Natural killer cell (primary cell): ENCODE results near the gene TRIP13. TPM values are rescaled to one million over a fixed set of nuclear protein-coding genes. Genes with fewer than 3 reads are reported as not detected.

Experiments used
- ATAC-seq, 3 donors: fragments of 150-1000 bp in 2 of 3; fragments of 200-7000 bp in 1 of 3; cut with Tn5 transposase; 1 replicate in 1 of 3; 2 replicates in 2 of 3; pipeline ENCODE4 v1.10.0; 2021; ENCODE audit warnings: mild to moderate bottlenecking in 2 of 3, moderate library complexity in 2 of 3
- DNase-seq, 2 donors: peaks; one replicate each; pipeline versions ENCODE4 v3.0.0 to v3.0.0-alpha.2; 2013 to 2021; ENCODE audit warnings: mixed read lengths in 1 of 2
- H3K27ac ChIP-seq: one replicate; pipeline ENCODE4 v1.5.1; 2013; ENCODE audit warnings: mild to moderate bottlenecking, low read length
- H3K27me3 ChIP-seq: one replicate; pipeline ENCODE4 v1.6.1; 2013; ENCODE audit warnings: low read length; ENCODE audit not compliant: control insufficient read depth, insufficient read depth
- H3K36me3 ChIP-seq: one replicate; pipeline ENCODE4 v1.6.1; 2013; ENCODE audit warnings: low read length; ENCODE audit not compliant: control insufficient read depth, insufficient read depth
- H3K4me1 ChIP-seq: one replicate; pipeline ENCODE4 v1.6.1; 2013; ENCODE audit warnings: low read length; ENCODE audit not compliant: control insufficient read depth, insufficient read depth
- H3K4me3 ChIP-seq: one replicate; pipeline ENCODE4 v1.5.1; 2013; ENCODE audit warnings: low read length
- H3K9me3 ChIP-seq: one replicate; pipeline ENCODE4 v1.6.1; 2013; ENCODE audit warnings: low read length; ENCODE audit not compliant: control insufficient read depth, insufficient read depth
- H3K27ac Mint-ChIP-seq, 2 donors: one replicate each; pipeline ENCODE4 v1.8.0; 2022; ENCODE audit warnings: mild to moderate bottlenecking in 2 of 2, mixed read lengths in 2 of 2, moderate library complexity in 1 of 2
- H3K27me3 Mint-ChIP-seq, 2 donors: one replicate each; pipeline ENCODE4 v1.8.0; 2022; ENCODE audit warnings: low read depth in 2 of 2, mixed read lengths in 2 of 2
- H3K36me3 Mint-ChIP-seq: one replicate; pipeline ENCODE4 v1.8.0; 2022; ENCODE audit warnings: mixed read lengths
- H3K4me1 Mint-ChIP-seq, 2 donors: one replicate each; pipeline ENCODE4 v1.8.0; 2022; ENCODE audit warnings: mixed read lengths in 2 of 2
- H3K4me3 Mint-ChIP-seq: one replicate; pipeline ENCODE4 v1.8.0; 2022; ENCODE audit warnings: mild to moderate bottlenecking, moderate library complexity, mixed read lengths
- H3K9me3 Mint-ChIP-seq, 2 donors: one replicate each; pipeline ENCODE4 v1.8.0; 2022; ENCODE audit warnings: mixed read lengths in 2 of 2
- CTCF ChIP-seq: fragments of 200-600 bp; IDR thresholded peaks from one replicate; pipeline ENCODE4 v1.8.0; 2022; ENCODE audit warnings: antibody characterized with exemption
- WGBS: methylation state at CpG from one replicate; pipeline ENCODE4 v1.1.7; 2013; ENCODE audit warnings: missing lambda C conversion rate; ENCODE audit not compliant: insufficient coverage; 5-methylcytosine and 5-hydroxymethylcytosine counted together
- intact Hi-C: fragments of 100-400 bp; cut with micrococcal nuclease; formaldehyde crosslinking; loops from one replicate; pipeline ENCODE4 v1.14.2; 2022
- total RNA-seq, 4 donors: library from RNA; stranded (reverse); fragments of 120-200 nt in 1 of 4; gene quantifications; one replicate each; pipeline versions ENCODE4 v1.2.3 to v1.2.4, GENCODE V29; 2013 to 2022

The TRIP13 gene
- total RNA-seq, 3 donors from 2014 or later (not counting 1 experiment from before 2014, with no cell fraction given): 0.45 to 0.57 (median 0.56) TPM

- H3K27me3 ChIP-seq: no peaks in the 10 kb centered on the region
- ATAC-seq (no peak), DNase-seq (no peak)
- Mint-ChIP-seq H3K4me1 (peaks cover 24 to 41% of the 10 kb centered on the region in 2 donors), H3K27ac (no peak overlapping the region), H3K36me3 (peaks cover 27% of the 10 kb centered on the region), H3K27me3 (no peaks in the 10 kb centered on the region), H3K4me3 (no peak overlapping the region), H3K9me3 (peaks cover 8 to 10% of the 10 kb centered on the region in 2 donors)
- H3K9me3 ChIP-seq: peaks cover 11% of the 10 kb centered on the region
- TF ChIP-seq CTCF: no peak
- 94% methylated on average over 16 of the region's 16 CpGs for WGBS
- intact Hi-C loops: no loop called here
- no peak overlapping the region for H3K4me3 ChIP-seq
- peaks cover 7% of the 10 kb centered on the region for H3K4me1 ChIP-seq
- H3K27ac ChIP-seq: no peak overlapping the region
- peaks cover 73% of the 10 kb centered on the region for H3K36me3 ChIP-seq
These were observed 8.1 kb upstream of the TRIP13 start for GRCh38 chr5:884345-885126.

DNA sequence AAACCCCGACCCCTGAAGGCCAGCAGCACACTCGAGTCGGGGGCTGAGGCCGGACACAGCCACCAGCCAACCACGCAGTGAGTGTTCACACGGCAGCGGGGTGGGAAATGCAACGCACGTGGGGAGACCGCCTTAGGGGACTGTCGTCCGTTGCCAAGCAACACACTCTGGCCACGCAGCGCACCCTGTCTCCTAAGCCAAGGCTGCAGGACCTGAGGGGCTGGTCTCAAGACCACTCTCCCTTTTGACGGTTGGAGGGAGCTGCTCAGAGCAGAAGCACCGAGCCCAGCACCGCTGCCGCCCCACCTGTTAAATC is 7.6 kb upstream of the TRIP13 start:
- no peak overlapping the region for H3K4me3 ChIP-seq
- H3K27me3 ChIP-seq: no peaks in the 10 kb centered on the region
- H3K36me3 Mint-ChIP-seq: peaks cover 27% of the 10 kb centered on the region
- ATAC-seq (no peak), DNase-seq (no peak)
- H3K4me1 ChIP-seq: peaks cover 7% of the 10 kb centered on the region
- TF ChIP-seq CTCF: no peak
- H3K27ac Mint-ChIP-seq: no peak overlapping the region
- peaks cover 11% of the 10 kb centered on the region for H3K9me3 ChIP-seq
- no peak overlapping the region for H3K4me3 Mint-ChIP-seq
- peaks cover 24 to 41% of the 10 kb centered on the region in 2 donors for H3K4me1 Mint-ChIP-seq
- WGBS: 97% methylated on average over 18 of the region's 18 CpGs
- H3K27ac ChIP-seq: no peak overlapping the region
- H3K36me3 ChIP-seq: peaks cover 75% of the 10 kb centered on the region
- intact Hi-C loops: no loop called here
- no peaks in the 10 kb centered on the region for H3K27me3 Mint-ChIP-seq
- peaks cover 8 to 10% of the 10 kb centered on the region in 2 donors for H3K9me3 Mint-ChIP-seq

GRCh38 chr5:885529-885928 is 7.2 kb upstream of the TRIP13 start:
- Histone ChIP-seq H3K9me3 (peaks cover 11% of the 10 kb centered on the region), H3K4me1 (peaks cover 7% of the 10 kb centered on the region), H3K27me3 (no peaks in the 10 kb centered on the region), H3K27ac (no peak overlapping the region), H3K4me3 (no peak overlapping the region), H3K36me3 (peaks cover 79% of the 10 kb centered on the region)
- Mint-ChIP-seq H3K27ac (no peak overlapping the region), H3K27me3 (no peaks in the 10 kb centered on the region), H3K4me1 (peaks cover 24 to 41% of the 10 kb centered on the region in 2 donors), H3K36me3 (peaks cover 27% of the 10 kb centered on the region), H3K4me3 (no peak overlapping the region), H3K9me3 (peaks cover 8 to 10% of the 10 kb centered on the region in 2 donors)
- 97% methylated on average over 13 of the region's 13 CpGs for WGBS
- TF ChIP-seq CTCF: no peak
- ATAC-seq (no peak), DNase-seq (no peak)
- intact Hi-C loops: no loop called here

GRCh38 chr5:886036-886435 is 6.6 kb upstream of the TRIP13 start:
- Mint-ChIP-seq H3K9me3 (peaks cover 8 to 10% of the 10 kb centered on the region in 2 donors), H3K4me3 (no peak overlapping the region), H3K4me1 (peaks cover 20 to 41% of the 10 kb centered on the region in 2 donors), H3K36me3 (peaks cover 27% of the 10 kb centered on the region), H3K27ac (no peak overlapping the region), H3K27me3 (no peaks in the 10 kb centered on the region)
- Histone ChIP-seq H3K27ac (no peak overlapping the region), H3K4me1 (peaks cover 11% of the 10 kb centered on the region), H3K4me3 (no peak overlapping the region), H3K9me3 (peaks cover 11% of the 10 kb centered on the region), H3K36me3 (peaks cover 76% of the 10 kb centered on the region), H3K27me3 (no peaks in the 10 kb centered on the region)
- no peak for DNase-seq
- TF ChIP-seq CTCF: no peak
- no peak for ATAC-seq
- WGBS: 95% methylated on average over 13 of the region's 13 CpGs
- intact Hi-C loops: no loop called here
